SK-N-SH (cell line): Measurements from ENCODE around the gene LIAS. TPM values are rescaled to one million over a fixed set of nuclear protein-coding genes. Genes with fewer than 3 reads are reported as not detected.
A peak's percentile ranks its signal among the peaks of the same experiment; 100 is the strongest.

Experiments
- CTCF ChIA-PET: fragments of 300-600, 350-600 bp; formaldehyde crosslinking; extraction: SDS; loops from one replicate; lab custom pipeline; 2021; lab: Yijun Ruan, JAX
- POLR2A ChIA-PET: fragments of 350-600 bp; sonication (Branson Sonifier 250); formaldehyde crosslinking; extraction: SDS; loops from one replicate; lab custom pipeline; 2020; ENCODE audit warnings: antibody characterized with exemption, inconsistent platforms; lab: Yijun Ruan, JAX
- DNase-seq: peaks from one replicate; pipeline ENCODE4 v3.0.0; 2012
- H2AFZ ChIP-seq: fragments of 200-600 bp; sonication (generic); 2 replicates; pipeline ENCODE4 v1.8.1; 2016; ENCODE audit warnings: antibody characterized with exemption, mild to moderate bottlenecking, low read depth
- H3F3A ChIP-seq: fragments of 200-600 bp; sonication (generic); replicated peaks from 2 replicates; pipeline ENCODE3; 2016; ENCODE audit warnings: antibody characterized with exemption, mild to moderate bottlenecking; ENCODE audit not compliant: insufficient read depth
- H3K27ac ChIP-seq, 2 experiments: fragments of 200-500 bp in 1 of 2; fragments of 200-600 bp in 1 of 2; sonication (Bioruptor generic) in 1 of 2; sonication (generic), shearing (Covaris generic) in 1 of 2; 2 replicates each; pipeline versions ENCODE4 v1.5.1 to v1.6.1; 2014 to 2016; ENCODE audit warnings: low read depth in 2 of 2, inconsistent platforms in 1 of 2, low read length in 1 of 2, mild to moderate bottlenecking in 1 of 2, mixed read lengths in 1 of 2
- H3K27me3 ChIP-seq: fragments of 200-600 bp; sonication (generic), shearing (Covaris generic); 2 replicates; pipeline ENCODE4 v1.6.1; 2016; ENCODE audit warnings: mixed run types; ENCODE audit not compliant: insufficient read depth
- H3K36me3 ChIP-seq, 2 experiments: fragments of 200-500 bp in 1 of 2; fragments of 200-600 bp in 1 of 2; sonication (Bioruptor generic) in 1 of 2; sonication (generic) in 1 of 2; replicated peaks in 1 of 2; 2 replicates each; pipeline versions ENCODE3 to v1.5.1; 2014 to 2016; ENCODE audit warnings: low read length in 1 of 2, mild to moderate bottlenecking in 1 of 2; ENCODE audit not compliant: insufficient read depth in 2 of 2, control insufficient read depth in 1 of 2
- H3K4me1 ChIP-seq, 2 experiments: fragments of 200-500 bp in 1 of 2; fragments of 200-600 bp in 1 of 2; sonication (Bioruptor generic) in 1 of 2; sonication (generic), shearing (Covaris generic) in 1 of 2; 2 replicates each; pipeline versions ENCODE4 v1.5.1 to v1.6.1; 2014 to 2016; ENCODE audit warnings: low read depth in 1 of 2, low read length in 1 of 2, mixed run types in 1 of 2; ENCODE audit not compliant: insufficient read depth in 2 of 2, control insufficient read depth in 1 of 2
- H3K4me2 ChIP-seq: fragments of 200-600 bp; sonication (generic), shearing (Covaris generic); 2 replicates; pipeline ENCODE4 v1.6.1; 2017; ENCODE audit warnings: mixed run types
- H3K4me3 ChIP-seq, 2 experiments: fragments of 200-500 bp in 1 of 2; fragments of 200-600 bp in 1 of 2; sonication (Bioruptor generic) in 1 of 2; sonication (generic), shearing (Covaris generic) in 1 of 2; 2 replicates each; pipeline versions ENCODE4 v1.5.1 to v1.8.1; 2014 to 2016; ENCODE audit warnings: low read depth in 2 of 2, inconsistent platforms in 1 of 2, low read length in 1 of 2, mild to moderate bottlenecking in 1 of 2, mixed read lengths in 1 of 2, moderate library complexity in 1 of 2
- H3K79me2 ChIP-seq: fragments of 200-600 bp; sonication (generic); 2 replicates; pipeline ENCODE4 v1.8.1; 2017; ENCODE audit warnings: mild to moderate bottlenecking; ENCODE audit not compliant: insufficient read depth
- H3K9ac ChIP-seq: fragments of 200-600 bp; sonication (generic); 2 replicates; pipeline ENCODE4 v1.6.1; 2017; ENCODE audit warnings: mixed run types
- H3K9me2 ChIP-seq: fragments of 200-600 bp; sonication (generic); 2 replicates; pipeline ENCODE4 v1.6.1; 2017; ENCODE audit warnings: mixed run types
- H3K9me3 ChIP-seq: fragments of 200-600 bp; sonication (generic); 2 replicates; pipeline ENCODE4 v1.6.1; 2017; ENCODE audit warnings: mixed run types, mild to moderate bottlenecking, moderate library complexity
- H4K20me1 ChIP-seq: fragments of 200-600 bp; sonication (generic); 2 replicates; pipeline ENCODE4 v1.6.1; 2017; ENCODE audit warnings: mild to moderate bottlenecking, mixed run types; ENCODE audit not compliant: insufficient read depth
- CHD2 ChIP-seq: fragments of 150-350 bp; IDR thresholded peaks from 2 replicates; pipeline ENCODE4 v1.6.1; 2018; ENCODE audit warnings: low read length; ENCODE audit not compliant: partially characterized antibody
- CTCF ChIP-seq: fragments of 200-600 bp; sonication (generic); IDR thresholded peaks from 2 replicates; pipeline ENCODE4 v1.6.1; 2017; ENCODE audit warnings: antibody characterized with exemption, mild to moderate bottlenecking, moderate library complexity
- EP300 ChIP-seq, 2 experiments: IDR thresholded peaks; 2 replicates each; pipeline versions ENCODE4 v1.4.0 to v1.6.1; 2012; ENCODE audit warnings: borderline replicate concordance in 1 of 2, low read depth in 1 of 2, low read length in 1 of 2
- EZH2phosphoT487 ChIP-seq: fragments of 200-600 bp; sonication (generic); IDR thresholded peaks from 2 replicates; pipeline ENCODE4 v1.6.1; 2017; ENCODE audit warnings: low read depth, mixed run types, mild to moderate bottlenecking, antibody characterized with exemption, moderate library complexity, borderline replicate concordance
- FOXM1 ChIP-seq: IDR thresholded peaks from 2 replicates; pipeline ENCODE4 v1.4.0; 2012; ENCODE audit warnings: low read depth, mild to moderate bottlenecking
- GATA2 ChIP-seq: sonication (generic); formaldehyde crosslinking; IDR thresholded peaks from 2 replicates; pipeline ENCODE4 v1.5.0; 2020; ENCODE audit warnings: mild to moderate bottlenecking, missing genetic modification reagents
- JUND ChIP-seq: IDR thresholded peaks from 2 replicates; pipeline ENCODE4 v1.4.0; 2012
- MXI1 ChIP-seq: IDR thresholded peaks from 2 replicates; pipeline ENCODE4 v1.6.1; 2012; ENCODE audit warnings: mild to moderate bottlenecking, low read depth, low read length, improper control_type of control experiment
- NFIC ChIP-seq: IDR thresholded peaks from 2 replicates; pipeline ENCODE4 v1.4.0; 2012; ENCODE audit warnings: borderline replicate concordance
- NRF1 ChIP-seq: IDR thresholded peaks from 2 replicates; pipeline ENCODE4 v1.6.1; 2012; ENCODE audit warnings: low read depth, mild to moderate bottlenecking, low read length
- RAD21 ChIP-seq: IDR thresholded peaks from 2 replicates; pipeline ENCODE4 v1.6.1; 2012; ENCODE audit warnings: mild to moderate bottlenecking, low read length
- RCOR1 ChIP-seq: fragments of 150-350 bp; IDR thresholded peaks from 2 replicates; pipeline ENCODE4 v1.6.1; 2017; ENCODE audit warnings: antibody characterized with exemption, low read length
- REST ChIP-seq: IDR thresholded peaks from 2 replicates; pipeline ENCODE4 v1.6.1; 2012; ENCODE audit warnings: mild to moderate bottlenecking, low read depth, low read length, moderate library complexity
- RFX5 ChIP-seq: IDR thresholded peaks from 2 replicates; pipeline ENCODE4 v1.6.1; 2012; ENCODE audit warnings: mild to moderate bottlenecking, improper control_type of control experiment, low read length
- RXRA ChIP-seq: IDR thresholded peaks from 2 replicates; pipeline ENCODE4 v1.4.0; 2012; ENCODE audit warnings: low read depth, mild to moderate bottlenecking, borderline replicate concordance
- SIN3A ChIP-seq: IDR thresholded peaks from 2 replicates; pipeline ENCODE4 v1.6.1; 2012; ENCODE audit warnings: low read depth, mild to moderate bottlenecking, low read length, moderate library complexity, borderline replicate concordance
- TAF1 ChIP-seq: IDR thresholded peaks from 2 replicates; pipeline ENCODE4 v1.6.1; 2012; ENCODE audit warnings: low read depth, mild to moderate bottlenecking, low read length, moderate library complexity, borderline replicate concordance
- TCF12 ChIP-seq: IDR thresholded peaks from 2 replicates; pipeline ENCODE4 v1.4.0; 2012
- YY1 ChIP-seq: IDR thresholded peaks from 2 replicates; pipeline ENCODE4 v1.4.0; 2012; ENCODE audit warnings: low read depth, mild to moderate bottlenecking
- ZBTB33 ChIP-seq: IDR thresholded peaks from 2 replicates; pipeline ENCODE4 v1.4.0; 2012; ENCODE audit warnings: low read depth, borderline replicate concordance
- WGBS: methylation state at CpG from one replicate; pipeline ENCODE4 v1.1.6; 2017; ENCODE audit warnings: low lambda C conversion rate; 5-methylcytosine and 5-hydroxymethylcytosine counted together
- polyA plus RNA-seq, 3 experiments: library from polyadenylated mRNA; depleted of rRNA; stranded (reverse); fragments of >200 nt; gene quantifications; 2 replicates each; pipeline ENCODE4 v1.2.3, GENCODE V29; 2012
- TF ChIP-seq, protein P1 (sequence below): IDR thresholded peaks from 2 replicates; pipeline ENCODE4; 2012
- TF ChIP-seq, protein P2 (sequence below): fragments of 150-350 bp; IDR thresholded peaks from 2 replicates; pipeline ENCODE4 v1.6.1; 2017; ENCODE audit warnings: antibody characterized with exemption, low read length, low read depth, borderline replicate concordance

Gene LIAS
- polyA plus RNA-seq, 1 of the 3 experiments (the other 2 are of a cell fraction) = 9.2 TPM

DNA sequence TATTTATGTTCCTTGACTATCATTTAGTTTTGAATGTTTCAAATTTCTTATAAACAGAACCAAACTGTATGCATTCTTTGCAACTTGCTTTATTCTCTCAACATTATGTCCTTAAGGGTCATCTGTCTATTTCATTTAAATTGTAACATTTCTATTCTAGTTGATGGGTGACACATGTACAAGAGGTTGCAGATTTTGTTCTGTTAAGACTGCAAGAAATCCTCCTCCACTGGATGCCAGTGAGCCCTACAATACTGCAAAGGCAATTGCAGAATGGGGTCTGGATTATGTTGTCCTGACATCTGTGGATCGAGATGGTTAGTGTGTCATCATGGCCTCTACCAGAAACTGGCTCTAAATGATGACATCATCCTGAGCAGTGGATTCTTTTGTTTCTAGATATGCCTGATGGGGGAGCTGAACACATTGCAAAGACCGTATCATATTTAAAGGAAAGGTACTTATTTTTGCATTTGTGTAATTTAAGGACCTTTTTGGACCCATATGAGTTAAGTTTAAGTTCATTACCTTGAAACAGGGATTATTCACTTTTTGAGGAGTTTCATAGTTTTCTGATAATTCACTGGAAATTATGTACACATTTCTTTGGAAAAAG lies 6.1 kb downstream of the LIAS start:
- peaks cover 13% of the 10 kb centered on the region for H3K79me2 ChIP-seq
- peak overlapping the region; percentile 80 to 90 for H3K27ac ChIP-seq
- H3K4me3 ChIP-seq = peak overlapping the region in 1 of 2 experiments; percentile 14; a peak in 1 of 4 replicates
- no peaks in the 10 kb centered on the region for H3K9me2 ChIP-seq
- peaks cover 5% of the 10 kb centered on the region in 2 experiments; a peak in 2 of 4 replicates for H3K4me1 ChIP-seq
- ChIA-PET POLR2A (interaction anchor here (0.6 to 1.7 kb wide), 4 partner anchors 61 to 591 kb away, joined by 3 to 4 read pairs (median 3); partner anchors contain the start of gene UGDH), CTCF (interaction anchor here (1.2 kb wide), 1 partner anchor 26 kb away, joined by 3 read pairs; no protein-coding TSS in a partner anchor)
- H3K9ac ChIP-seq = peak overlapping the region; percentile 51; the same call in 1 of the 2 replicates
- H2AFZ ChIP-seq = peak overlapping the region; percentile 88
- peaks cover 19% of the 10 kb centered on the region for H3F3A ChIP-seq
- no peaks in the 10 kb centered on the region for H3K9me3 ChIP-seq
- no peaks in the 10 kb centered on the region for H3K27me3 ChIP-seq
- DNase-seq = peak; percentile 81
- WGBS = 0% methylated on average over 2 of the region's 2 CpGs
- H3K36me3 ChIP-seq = peaks cover 13 to 24% of the 10 kb centered on the region in 2 experiments
- no peaks in the 10 kb centered on the region for H4K20me1 ChIP-seq
- H3K4me2 ChIP-seq = peak overlapping the region; percentile 68
- no peak for TF ChIP-seq RXRA
- peak; percentile 47; the same call in 1 of the 2 replicates for TF ChIP-seq MXI1
- 0 out of 2 replicates have a peak, but pooled peaks have one; percentile 25 for TF ChIP-seq REST
- TF ChIP-seq NRF1 = no peak
- TF ChIP-seq TCF12 = peak; percentile 97
- TF ChIP-seq, protein P1, sequence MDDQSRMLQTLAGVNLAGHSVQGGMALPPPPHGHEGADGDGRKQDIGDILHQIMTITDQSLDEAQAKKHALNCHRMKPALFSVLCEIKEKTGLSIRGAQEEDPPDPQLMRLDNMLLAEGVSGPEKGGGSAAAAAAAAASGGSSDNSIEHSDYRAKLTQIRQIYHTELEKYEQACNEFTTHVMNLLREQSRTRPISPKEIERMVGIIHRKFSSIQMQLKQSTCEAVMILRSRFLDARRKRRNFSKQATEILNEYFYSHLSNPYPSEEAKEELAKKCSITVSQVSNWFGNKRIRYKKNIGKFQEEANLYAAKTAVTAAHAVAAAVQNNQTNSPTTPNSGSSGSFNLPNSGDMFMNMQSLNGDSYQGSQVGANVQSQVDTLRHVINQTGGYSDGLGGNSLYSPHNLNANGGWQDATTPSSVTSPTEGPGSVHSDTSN = peak; percentile 94
- TF ChIP-seq ZBTB33 = no peak
- no peak for TF ChIP-seq RFX5
- TF ChIP-seq RCOR1 = peak; percentile 74
- TF ChIP-seq NFIC = 0 out of 2 replicates have a peak, but pooled peaks have one; percentile 13
- TF ChIP-seq FOXM1 = no peak
- TF ChIP-seq YY1 = peak; percentile 83; the same call in 1 of the 2 replicates
- TF ChIP-seq SIN3A = peak; percentile 56; the same call in 1 of the 2 replicates
- TF ChIP-seq TAF1 = peak; percentile 80
- TF ChIP-seq GATA2 (CRISPR knock-in tag) = 0 out of 2 replicates have a peak, but pooled peaks have one; percentile 26
- TF ChIP-seq EZH2phosphoT487 = no peak
- TF ChIP-seq, protein P2, sequence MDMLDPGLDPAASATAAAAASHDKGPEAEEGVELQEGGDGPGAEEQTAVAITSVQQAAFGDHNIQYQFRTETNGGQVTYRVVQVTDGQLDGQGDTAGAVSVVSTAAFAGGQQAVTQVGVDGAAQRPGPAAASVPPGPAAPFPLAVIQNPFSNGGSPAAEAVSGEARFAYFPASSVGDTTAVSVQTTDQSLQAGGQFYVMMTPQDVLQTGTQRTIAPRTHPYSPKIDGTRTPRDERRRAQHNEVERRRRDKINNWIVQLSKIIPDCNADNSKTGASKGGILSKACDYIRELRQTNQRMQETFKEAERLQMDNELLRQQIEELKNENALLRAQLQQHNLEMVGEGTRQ = no peak
- peak; percentile 66 for TF ChIP-seq JUND
- TF ChIP-seq CTCF = peak; percentile 48
- peak; percentile 37; the same call in 1 of the 2 replicates for TF ChIP-seq RAD21
- peak; percentile 41 to 50; a peak in 2 of 4 replicates for TF ChIP-seq EP300 (IDR thresholded peaks at IDR 0.05; ENCODE audit: borderline replicate concordance in 1 of 2, low read depth in 1 of 2, low read length in 1 of 2)
- TF ChIP-seq CHD2 = peak; percentile 86
